ENCODE results near the gene SLC6A13.

Gene SLC6A13

DNA sequence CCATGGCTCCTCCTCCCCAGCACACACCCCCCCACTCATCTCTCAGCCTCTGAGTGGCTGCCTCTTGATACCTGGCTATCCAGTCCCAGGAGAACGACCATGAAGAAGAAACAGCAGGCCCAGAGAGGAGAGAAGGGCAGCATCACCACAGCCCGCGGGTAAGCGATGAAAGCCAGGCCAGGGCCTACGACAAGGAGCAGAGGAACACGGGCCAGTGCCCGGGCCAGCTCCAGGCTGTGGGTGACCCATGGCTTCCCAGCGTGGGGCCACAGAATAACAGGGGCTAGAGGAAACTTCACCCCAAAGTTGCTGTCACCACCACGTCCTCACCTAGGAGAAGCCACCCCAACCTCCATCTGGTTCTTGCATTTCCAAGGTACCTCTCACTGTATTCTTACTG is 38.3 kb downstream of the SLC6A13 start:
- TF ChIP-seq, protein P1, sequence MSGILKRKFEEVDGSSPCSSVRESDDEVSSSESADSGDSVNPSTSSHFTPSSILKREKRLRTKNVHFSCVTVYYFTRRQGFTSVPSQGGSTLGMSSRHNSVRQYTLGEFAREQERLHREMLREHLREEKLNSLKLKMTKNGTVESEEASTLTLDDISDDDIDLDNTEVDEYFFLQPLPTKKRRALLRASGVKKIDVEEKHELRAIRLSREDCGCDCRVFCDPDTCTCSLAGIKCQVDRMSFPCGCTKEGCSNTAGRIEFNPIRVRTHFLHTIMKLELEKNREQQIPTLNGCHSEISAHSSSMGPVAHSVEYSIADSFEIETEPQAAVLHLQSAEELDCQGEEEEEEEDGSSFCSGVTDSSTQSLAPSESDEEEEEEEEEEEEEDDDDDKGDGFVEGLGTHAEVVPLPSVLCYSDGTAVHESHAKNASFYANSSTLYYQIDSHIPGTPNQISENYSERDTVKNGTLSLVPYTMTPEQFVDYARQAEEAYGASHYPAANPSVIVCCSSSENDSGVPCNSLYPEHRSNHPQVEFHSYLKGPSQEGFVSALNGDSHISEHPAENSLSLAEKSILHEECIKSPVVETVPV (CRISPR knock-in tag; IDR thresholded peaks at IDR 0.05) = no peak
- TF ChIP-seq ZFP30 (CRISPR knock-in tag; IDR thresholded peaks at IDR 0.05) (no peak), ZNF8 (CRISPR knock-in tag; IDR thresholded peaks at IDR 0.05) (no peak), ZC3H10 (CRISPR knock-in tag; IDR thresholded peaks at IDR 0.05) (no peak), ZFP3 (CRISPR knock-in tag; IDR thresholded peaks at IDR 0.05) (no peak), ARNTL (CRISPR knock-in tag; IDR thresholded peaks at IDR 0.05; ENCODE audit: borderline replicate concordance, low read depth) (no peak), OSR1 (CRISPR knock-in tag; IDR thresholded peaks at IDR 0.05) (no peak), PATZ1 (CRISPR knock-in tag; IDR thresholded peaks at IDR 0.05; ENCODE audit: borderline replicate concordance) (no peak), ZNF70 (CRISPR knock-in tag; IDR thresholded peaks at IDR 0.05) (no peak), ISL1 (CRISPR knock-in tag; IDR thresholded peaks at IDR 0.05) (no peak), SNAI2 (CRISPR knock-in tag; IDR thresholded peaks at IDR 0.05) (no peak), PPARA (CRISPR knock-in tag; IDR thresholded peaks at IDR 0.05; ENCODE audit: borderline replicate concordance) (no peak), TOX (CRISPR knock-in tag; IDR thresholded peaks at IDR 0.05; ENCODE audit: borderline replicate concordance) (no peak), ZNF565 (CRISPR knock-in tag; conservative IDR thresholded peaks at IDR 0.05; ENCODE audit: low read depth) (no peak), GLIS3 (CRISPR knock-in tag; IDR thresholded peaks at IDR 0.05) (no peak), TCF4 (CRISPR knock-in tag; IDR thresholded peaks at IDR 0.05; ENCODE audit: borderline replicate concordance) (no peak)
- TF ChIP-seq, protein P2, sequence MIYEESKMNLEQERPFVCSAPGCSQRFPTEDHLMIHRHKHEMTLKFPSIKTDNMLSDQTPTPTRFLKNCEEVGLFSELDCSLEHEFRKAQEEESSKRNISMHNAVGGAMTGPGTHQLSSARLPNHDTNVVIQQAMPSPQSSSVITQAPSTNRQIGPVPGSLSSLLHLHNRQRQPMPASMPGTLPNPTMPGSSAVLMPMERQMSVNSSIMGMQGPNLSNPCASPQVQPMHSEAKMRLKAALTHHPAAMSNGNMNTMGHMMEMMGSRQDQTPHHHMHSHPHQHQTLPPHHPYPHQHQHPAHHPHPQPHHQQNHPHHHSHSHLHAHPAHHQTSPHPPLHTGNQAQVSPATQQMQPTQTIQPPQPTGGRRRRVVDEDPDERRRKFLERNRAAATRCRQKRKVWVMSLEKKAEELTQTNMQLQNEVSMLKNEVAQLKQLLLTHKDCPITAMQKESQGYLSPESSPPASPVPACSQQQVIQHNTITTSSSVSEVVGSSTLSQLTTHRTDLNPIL (CRISPR knock-in tag; IDR thresholded peaks at IDR 0.05; ENCODE audit: low read depth) = no peak
- no peak for ATAC-seq

DNA sequence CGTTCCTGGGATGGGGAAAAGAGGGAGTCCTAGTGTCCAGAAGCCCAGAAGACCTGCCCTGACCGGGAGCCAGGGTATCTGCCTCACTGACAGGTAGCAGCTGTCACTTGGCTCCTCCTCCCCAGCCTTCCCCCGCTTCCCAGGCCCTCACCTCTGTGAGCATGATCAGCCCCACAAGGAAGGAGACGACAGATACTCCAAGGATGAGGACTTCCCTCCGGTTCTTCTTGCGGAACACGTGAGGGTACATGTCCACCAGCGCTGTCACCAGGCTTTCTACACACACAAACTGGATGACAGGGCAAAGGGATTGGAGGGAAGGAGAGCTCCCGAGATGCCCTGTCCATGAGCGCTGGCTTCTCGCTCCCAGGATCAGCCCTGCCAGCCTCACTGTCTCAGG is 38.8 kb downstream of the SLC6A13 start:
- no peak for ATAC-seq
- TF ChIP-seq ZFP3 (CRISPR knock-in tag; IDR thresholded peaks at IDR 0.05) = no peak
- TF ChIP-seq ESRRG (CRISPR knock-in tag; IDR thresholded peaks at IDR 0.05) = no peak
- no peak for TF ChIP-seq GLIS3 (CRISPR knock-in tag; IDR thresholded peaks at IDR 0.05)

- no peak for ATAC-seq
- TF ChIP-seq, protein P1 (CRISPR knock-in tag; IDR thresholded peaks at IDR 0.05) = no peak
- TF ChIP-seq, protein P2 (CRISPR knock-in tag; IDR thresholded peaks at IDR 0.05; ENCODE audit: low read depth) = no peak
- TF ChIP-seq OSR1 (CRISPR knock-in tag; IDR thresholded peaks at IDR 0.05) (no peak), PATZ1 (CRISPR knock-in tag; IDR thresholded peaks at IDR 0.05; ENCODE audit: borderline replicate concordance) (no peak), PPARA (CRISPR knock-in tag; IDR thresholded peaks at IDR 0.05; ENCODE audit: borderline replicate concordance) (no peak), ZC3H10 (CRISPR knock-in tag; IDR thresholded peaks at IDR 0.05) (no peak), ARNTL (CRISPR knock-in tag; IDR thresholded peaks at IDR 0.05; ENCODE audit: borderline replicate concordance, low read depth) (no peak)
Observed at GRCh38 chr12:221736-222135, 40.9 kb downstream of the SLC6A13 start.

All from SK-N-SH treated with all-trans-retinoic acid at 6 μM for 48 hours (cell line).